ENCODE results near the gene ZNF749.
"Not testable (repeated sequence)": the region's sequence is repeated elsewhere in the genome, so short reads cannot be mapped to it uniquely, and the experiment has no call there.

Gene ZNF749

GRCh38 chr19:57465680-57466381, 30.7 kb downstream of the ZNF749 start:
- DNase-seq (ENCODE audit: low read depth in 2 of 2, low spot score in 1 of 2), result no peak

DNA sequence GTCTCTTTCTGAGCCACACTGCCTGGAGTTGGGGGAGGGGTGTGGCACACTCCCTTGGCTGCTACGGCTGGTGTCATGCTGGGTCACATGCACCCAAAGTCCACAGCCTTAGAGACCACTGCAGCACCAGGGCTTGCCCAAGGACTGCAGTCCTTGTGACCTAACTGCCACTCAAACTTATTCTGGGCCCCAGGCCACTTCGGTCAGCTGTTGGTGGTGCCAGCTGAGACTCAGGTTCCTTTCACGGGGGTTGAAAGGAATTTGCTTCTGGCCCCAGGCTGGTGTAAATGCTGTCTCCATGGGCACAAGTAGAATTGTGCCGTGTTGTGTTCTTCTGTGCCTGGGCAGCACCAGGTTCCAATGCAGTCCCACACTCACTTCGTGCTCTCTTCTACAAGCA, 31.4 kb downstream of the ZNF749 start:
- DNase-seq (ENCODE audit: low read depth in 2 of 2, low spot score in 1 of 2), result no peak

GRCh38 chr19:57473646-57474045, 38.5 kb downstream of the ZNF749 start:
- DNase-seq (ENCODE audit: low read depth in 2 of 2, low spot score in 1 of 2), result no peak

GRCh38 chr19:57477191-57478008, 42.3 kb downstream of the ZNF749 start, which contains the start of gene ZNF772:
ZNF772 (minus strand) TSS chr19:57477566; CDS start chr19:57477309, 257 bp downstream.
- DNase-seq (ENCODE audit: low read depth in 2 of 2, low spot score in 1 of 2), result peak; percentile 72 to 79

DNA sequence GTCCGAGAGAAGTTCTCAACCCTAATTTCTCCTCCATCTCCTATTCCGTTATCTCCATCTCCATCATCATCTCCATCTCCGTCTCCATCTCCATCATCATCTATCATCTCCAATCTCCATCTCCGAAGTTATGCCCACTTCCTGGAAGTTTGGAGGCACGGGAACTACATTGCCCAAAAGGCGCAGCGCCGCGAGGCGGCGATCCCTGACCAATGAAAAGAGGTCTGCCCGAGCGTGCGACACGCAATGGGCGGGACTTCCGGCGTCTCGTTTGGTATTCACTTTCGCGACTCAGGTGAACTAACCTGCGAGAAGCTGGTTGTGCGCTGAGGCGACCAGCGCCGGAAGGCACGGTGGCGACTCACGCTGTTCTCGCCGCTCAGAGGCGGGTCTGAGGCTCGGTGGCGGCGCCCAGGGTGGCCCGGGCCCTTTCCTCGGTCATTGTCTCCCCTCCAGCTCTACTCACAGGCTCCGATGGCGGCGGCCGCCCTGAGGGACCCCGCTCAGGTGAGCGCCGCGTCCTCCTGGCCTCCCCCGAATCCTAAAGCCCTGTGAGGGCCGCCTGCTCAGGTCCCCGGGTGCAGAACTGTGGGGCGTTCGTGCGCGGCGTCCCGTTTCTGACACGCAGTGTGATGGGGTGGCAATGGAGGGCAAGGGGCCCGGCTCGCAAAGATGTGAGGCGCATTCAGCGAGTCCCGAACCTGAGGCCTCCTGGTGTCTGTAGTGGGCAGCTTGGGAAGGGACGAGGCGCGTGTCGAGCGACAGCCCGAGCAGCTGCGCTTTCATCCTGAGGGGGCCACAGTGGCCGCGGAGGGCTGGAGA, 52.6 kb downstream of the ZNF749 start, which contains the start of gene ZNF419:
Gene ZNF419 (plus strand): TSS at position 274 of the 822 bp plus-strand sequence. CDS start 201 bp downstream, at position 475.
- peak; percentile 88 to 89 for DNase-seq (ENCODE audit: low read depth in 2 of 2, low spot score in 1 of 2)

- not testable (repeated sequence) for DNase-seq (ENCODE audit: low read depth in 2 of 2, low spot score in 1 of 2)
Observed at GRCh38 chr19:57488299-57488644, 53.1 kb downstream of the ZNF749 start.

All from stimulated activated CD8-positive, alpha-beta memory T cell treated with anti-CD3 and anti-CD28 coated beads, Interleukin-4, amount 100 ng/mL, for 4 hours (primary cell).